Ascending aorta (tissue), 2 donors: ENCODE data around the gene SLBP. TPM values are rescaled to one million over a fixed set of nuclear protein-coding genes. Genes with fewer than 3 reads are reported as not detected.

Experiments used
- DNase-seq, 2 donors: peaks; one replicate each; pipeline ENCODE4 v3.0.0-alpha.2; 2019; ENCODE audit warnings: low spot score in 2 of 2
- H3K27ac ChIP-seq, 2 donors: fragments of 200-600 bp; sonication (generic); one replicate each; pipeline ENCODE4 v1.5.1; 2016 to 2017; ENCODE audit warnings: mild to moderate bottlenecking in 1 of 2
- H3K27me3 ChIP-seq: fragments of 200-600 bp; sonication (generic); one replicate; pipeline ENCODE4 v1.5.1; 2017
- H3K36me3 ChIP-seq, 2 donors: fragments of 200-600 bp; sonication (generic); one replicate each; pipeline ENCODE4 v1.5.1; 2016
- H3K4me1 ChIP-seq, 2 donors: fragments of 200-600 bp; sonication (generic); one replicate each; pipeline ENCODE4 v1.5.1; 2016 to 2017; ENCODE audit warnings: mild to moderate bottlenecking in 1 of 2
- H3K4me3 ChIP-seq, 2 donors: fragments of 200-600 bp; sonication (generic); one replicate each; pipeline ENCODE4 v1.5.1; 2016 to 2017; ENCODE audit warnings: mild to moderate bottlenecking in 1 of 2
- H3K9me3 ChIP-seq, 2 donors: fragments of 200-600 bp; sonication (generic); one replicate each; pipeline ENCODE4 v1.5.1; 2016
- intact Hi-C: fragments of 100-400 bp; cut with DNase I; formaldehyde crosslinking; loops from one replicate; pipeline ENCODE4 v1.15.1; 2023
- total RNA-seq: library from RNA; depleted of rRNA; stranded (reverse); fragments of >200 nt; gene quantifications from one replicate; pipeline ENCODE4 v1.1.0, GENCODE V29; 2016
- TF ChIP-seq, protein P1 (sequence below), 3 experiments: fragments of 200-600 bp in 2 of 3; fragments of 450-650 bp in 1 of 3; sonication (generic) in 2 of 3; IDR thresholded peaks; one replicate each; pipeline ENCODE4 v1.5.1; 2016 to 2019; ENCODE audit warnings: antibody characterized with exemption in 3 of 3, mild to moderate bottlenecking in 1 of 3, moderate library complexity in 1 of 3

Gene SLBP
- total RNA-seq, 1 donor from 2014 or later, result 218 TPM

DNA sequence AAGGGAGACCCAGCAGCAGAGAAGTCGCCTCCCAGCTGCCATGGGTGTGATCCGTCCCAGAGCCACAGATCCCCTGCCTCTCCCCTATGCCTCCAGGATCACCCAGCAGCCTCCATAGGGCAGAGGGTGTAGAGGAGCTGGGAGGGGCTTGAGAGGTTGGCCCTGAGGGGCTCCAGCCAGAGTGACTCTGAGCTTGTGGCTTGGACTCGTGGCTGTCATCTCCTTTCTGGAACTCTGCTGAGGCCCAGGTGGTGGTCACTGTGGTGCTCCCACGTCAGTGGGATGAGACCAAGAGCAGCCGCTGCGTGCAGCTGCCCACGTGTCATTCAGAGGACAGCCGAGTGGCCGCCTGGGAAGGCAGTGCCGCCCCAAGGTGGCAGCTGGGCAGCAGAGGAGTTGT, 13.4 kb upstream of the SLBP start:
- DNase-seq, result no peak
- no peaks in the 10 kb centered on the region for H3K9me3 ChIP-seq
- TF ChIP-seq, protein P1, sequence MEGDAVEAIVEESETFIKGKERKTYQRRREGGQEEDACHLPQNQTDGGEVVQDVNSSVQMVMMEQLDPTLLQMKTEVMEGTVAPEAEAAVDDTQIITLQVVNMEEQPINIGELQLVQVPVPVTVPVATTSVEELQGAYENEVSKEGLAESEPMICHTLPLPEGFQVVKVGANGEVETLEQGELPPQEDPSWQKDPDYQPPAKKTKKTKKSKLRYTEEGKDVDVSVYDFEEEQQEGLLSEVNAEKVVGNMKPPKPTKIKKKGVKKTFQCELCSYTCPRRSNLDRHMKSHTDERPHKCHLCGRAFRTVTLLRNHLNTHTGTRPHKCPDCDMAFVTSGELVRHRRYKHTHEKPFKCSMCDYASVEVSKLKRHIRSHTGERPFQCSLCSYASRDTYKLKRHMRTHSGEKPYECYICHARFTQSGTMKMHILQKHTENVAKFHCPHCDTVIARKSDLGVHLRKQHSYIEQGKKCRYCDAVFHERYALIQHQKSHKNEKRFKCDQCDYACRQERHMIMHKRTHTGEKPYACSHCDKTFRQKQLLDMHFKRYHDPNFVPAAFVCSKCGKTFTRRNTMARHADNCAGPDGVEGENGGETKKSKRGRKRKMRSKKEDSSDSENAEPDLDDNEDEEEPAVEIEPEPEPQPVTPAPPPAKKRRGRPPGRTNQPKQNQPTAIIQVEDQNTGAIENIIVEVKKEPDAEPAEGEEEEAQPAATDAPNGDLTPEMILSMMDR (IDR thresholded peaks at IDR 0.05), result no peak
- no peak overlapping the region for H3K4me3 ChIP-seq
- H3K36me3 ChIP-seq, result peaks cover 0 to 3% of the 10 kb centered on the region in 2 donors
- peaks cover 6 to 9% of the 10 kb centered on the region in 2 donors for H3K4me1 ChIP-seq
- intact Hi-C loops, result loop anchor here (10.0 kb wide), 1 partner anchor 689 kb away; the partner anchor contains the start of genes CFAP99 and ZFYVE28
- no peaks in the 10 kb centered on the region for H3K27me3 ChIP-seq
- no peak overlapping the region for H3K27ac ChIP-seq

GRCh38 chr4:1723131-1723801, 11.1 kb upstream of the SLBP start:
- DNase-seq, result no peak
- Histone ChIP-seq H3K27me3 (no peaks in the 10 kb centered on the region), H3K27ac (peak overlapping the region; percentile 8 to 39), H3K4me1 (peaks cover 12 to 18% of the 10 kb centered on the region in 2 donors), H3K4me3 (no peak overlapping the region), H3K9me3 (no peaks in the 10 kb centered on the region), H3K36me3 (peaks cover 3 to 8% of the 10 kb centered on the region in 2 donors)
- TF ChIP-seq, protein P1 (IDR thresholded peaks at IDR 0.05), result no peak
- intact Hi-C loops, result loop anchor here (5.0 to 10.0 kb wide), 2 partner anchors 376 to 692 kb away; partner anchors contain the start of genes CFAP99, UVSSA and ZFYVE28

DNA sequence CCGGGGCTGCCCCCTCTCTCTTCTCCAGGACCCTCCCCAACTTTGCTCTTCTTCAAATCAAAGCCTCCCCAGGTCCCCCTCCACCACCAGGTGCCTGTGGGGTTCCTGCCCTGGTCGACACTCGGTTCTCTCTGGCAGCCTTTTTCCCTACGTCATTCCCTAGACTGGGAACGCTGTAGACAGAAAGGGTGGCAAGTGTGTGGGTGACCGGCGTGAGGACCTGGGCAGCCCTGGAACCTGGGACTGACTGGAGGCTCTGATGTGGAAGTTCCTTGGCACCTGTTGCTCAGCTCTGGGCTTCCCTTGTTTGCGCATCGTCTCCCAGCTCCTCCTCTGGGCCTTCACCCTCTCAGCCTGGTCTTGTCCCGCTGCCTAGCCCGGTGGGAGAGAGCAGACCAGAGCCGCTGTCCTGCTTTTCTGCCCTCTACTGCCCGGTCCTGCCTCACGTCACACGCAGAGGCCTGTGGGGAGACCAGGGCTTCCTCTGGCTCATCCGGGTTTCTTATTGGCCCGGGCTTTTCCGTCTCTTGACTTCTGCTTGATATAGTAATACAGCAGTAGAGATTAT, 10.5 kb upstream of the SLBP start:
- Histone ChIP-seq H3K27me3 (no peaks in the 10 kb centered on the region), H3K9me3 (no peaks in the 10 kb centered on the region), H3K4me3 (no peak overlapping the region), H3K36me3 (peaks cover 4 to 14% of the 10 kb centered on the region in 2 donors), H3K4me1 (peaks cover 12 to 18% of the 10 kb centered on the region in 2 donors), H3K27ac (peak overlapping the region; percentile 8 to 27)
- TF ChIP-seq, protein P1 (IDR thresholded peaks at IDR 0.05), result no peak
- intact Hi-C loops, result loop anchor here (5.0 to 10.0 kb wide), 2 partner anchors 375 to 692 kb away; partner anchors contain the start of genes CFAP99, UVSSA and ZFYVE28
- DNase-seq, result no peak

DNA sequence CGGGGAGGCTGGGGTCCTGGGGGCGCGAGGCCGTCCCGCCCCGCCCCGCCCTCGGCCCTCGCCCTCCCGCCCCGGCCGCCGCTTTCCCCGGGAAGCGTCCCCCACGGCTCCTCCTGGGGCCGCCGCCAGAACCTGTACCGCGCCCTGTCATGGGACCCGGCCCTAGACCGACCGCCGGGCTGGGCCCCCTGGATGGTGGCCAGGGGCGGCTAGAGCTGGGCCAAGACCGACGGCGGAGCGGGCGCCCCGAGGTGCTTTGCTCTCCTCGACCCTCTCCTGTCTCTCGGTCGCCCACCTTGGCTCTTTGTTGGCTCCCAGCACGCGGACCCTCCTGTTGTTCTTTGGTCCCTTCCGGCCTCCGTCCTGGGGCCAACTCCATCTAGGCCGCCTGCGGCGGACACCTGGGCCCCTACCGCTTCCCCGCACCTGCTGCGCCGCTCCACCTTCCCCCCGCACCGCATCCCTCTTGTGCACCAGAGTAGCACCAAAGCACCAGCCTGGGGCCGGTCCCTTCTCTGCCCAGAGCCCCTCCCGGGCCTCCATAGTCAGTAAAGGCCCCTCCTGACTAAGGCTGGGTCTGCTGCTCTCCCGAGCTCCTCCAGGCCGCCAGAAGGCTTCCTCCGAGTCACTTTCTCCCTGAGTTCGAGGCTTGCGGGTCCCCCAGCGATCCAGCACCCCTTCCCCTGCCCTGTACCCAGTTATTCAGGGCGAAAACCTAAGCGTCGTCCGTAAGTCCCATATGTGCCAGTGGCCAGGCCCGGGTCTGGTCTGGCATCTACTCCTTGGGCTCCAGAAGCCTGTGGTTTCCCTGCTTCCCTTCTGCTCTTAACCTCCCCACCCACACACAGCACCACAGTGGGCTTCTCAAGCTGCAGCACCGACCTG, 9.8 kb upstream of the SLBP start:
- H3K4me3 ChIP-seq, result peak overlapping the region; percentile 81 to 87
- H3K36me3 ChIP-seq, result peaks cover 10 to 22% of the 10 kb centered on the region in 2 donors
- no peaks in the 10 kb centered on the region for H3K27me3 ChIP-seq
- peaks cover 12 to 18% of the 10 kb centered on the region in 2 donors for H3K4me1 ChIP-seq
- TF ChIP-seq, protein P1 (IDR thresholded peaks at IDR 0.05), result no peak
- intact Hi-C loops, result loop anchor here (1.0 to 10.0 kb wide), 5 partner anchors 10 to 693 kb away; partner anchors contain the start of genes CFAP99, FAM53A, NSD2 and SLBP
- H3K9me3 ChIP-seq, result no peaks in the 10 kb centered on the region
- no peak for DNase-seq
- no peak overlapping the region for H3K27ac ChIP-seq

DNA sequence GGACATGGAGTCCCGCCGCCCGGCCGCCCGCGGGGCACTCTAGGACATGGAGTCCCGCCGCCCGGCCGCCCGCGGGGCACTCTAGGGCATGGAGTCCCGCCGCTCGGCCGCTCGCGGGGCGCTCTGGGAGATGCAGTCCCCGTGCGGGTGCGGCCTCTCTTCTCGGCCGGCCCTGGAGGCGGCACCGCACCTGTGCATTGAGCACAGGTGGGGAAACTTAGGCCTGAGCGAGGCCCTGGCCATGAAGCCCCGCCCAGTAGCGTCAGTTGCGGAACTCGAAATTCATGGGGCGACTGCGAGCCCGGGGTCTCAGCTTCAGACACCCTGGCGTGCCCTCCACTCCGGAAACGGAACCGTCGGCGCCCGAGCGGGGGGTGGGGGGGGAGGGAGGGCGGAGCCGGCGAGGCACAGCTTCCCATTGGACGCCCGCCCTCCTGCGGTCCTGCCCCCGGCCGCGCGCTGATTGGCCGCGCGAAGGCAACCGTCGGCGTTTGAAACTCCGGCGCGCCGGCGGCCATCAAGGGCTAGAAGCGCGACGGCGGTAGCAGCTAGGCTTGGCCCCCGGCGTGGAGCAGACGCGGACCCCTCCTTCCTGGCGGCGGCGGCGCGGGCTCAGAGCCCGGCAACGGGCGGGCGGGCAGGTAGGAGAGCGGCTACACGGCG, 9.0 kb upstream of the SLBP start, which contains the start of the genes TACC3 and TMEM129:
Gene TACC3, plus strand, starts transcription at position 519 of the 663 bp plus-strand sequence. CDS start 1,901 bp downstream, outside the sequence.
Gene TMEM129, minus strand, starts transcription at position 321 of the 663 bp plus-strand sequence. CDS start 486 bp downstream, outside the sequence.
- TF ChIP-seq, protein P1 (IDR thresholded peaks at IDR 0.05), result no peak
- H3K27ac ChIP-seq, result peak within 1 kb of the TSS; percentile 87 to 90
- H3K27me3 ChIP-seq, result no peaks in the 10 kb centered on the region
- intact Hi-C loops, result loop anchor here (1.0 to 10.0 kb wide), 5 partner anchors 9 to 694 kb away; partner anchors contain the start of genes CFAP99, FAM53A, NSD2 and SLBP
- H3K9me3 ChIP-seq, result no peaks in the 10 kb centered on the region
- DNase-seq, result peak; percentile 84 to 95
- H3K4me1 ChIP-seq, result peaks cover 12 to 18% of the 10 kb centered on the region in 2 donors
- peak within 1 kb of the TSS; percentile 81 to 87 for H3K4me3 ChIP-seq
- peaks cover 10 to 24% of the 10 kb centered on the region in 2 donors for H3K36me3 ChIP-seq
